Stomach (tissue), 9 donors: ENCODE data around the gene LRRC27. TPM values are rescaled to one million over a fixed set of nuclear protein-coding genes. Genes with fewer than 3 reads are reported as not detected.

ENCODE experiments used
- DNase-seq, 2 donors: peaks; one replicate each; pipeline versions ENCODE4 v3.0.0 to v3.0.0-alpha.2; 2013 to 2019
- H3K27ac ChIP-seq, 5 donors: fragments of 200-600 bp in 4 of 5; sonication (generic) in 4 of 5; one replicate each; pipeline ENCODE4 v1.5.1; 2013 to 2019; ENCODE audit warnings: mild to moderate bottlenecking in 1 of 5, moderate library complexity in 1 of 5
- H3K27me3 ChIP-seq, 3 donors: fragments of 200-600 bp; sonication (generic); one replicate each; pipeline ENCODE4 v1.5.1; 2017 to 2019; ENCODE audit warnings: mixed run types in 1 of 3
- H3K36me3 ChIP-seq, 4 donors: fragments of 200-600 bp; sonication (generic); 1 replicate in 3 of 4; 2 replicates in 1 of 4; pipeline ENCODE4 v1.5.1; 2016 to 2019
- H3K4me1 ChIP-seq, 4 donors: fragments of 200-600 bp; sonication (generic); one replicate each; pipeline ENCODE4 v1.5.1; 2016 to 2019
- H3K4me3 ChIP-seq, 4 donors: fragments of 200-600 bp; sonication (generic) in 3 of 4; one replicate each; pipeline ENCODE4 v1.5.1; 2016 to 2019; ENCODE audit warnings: mild to moderate bottlenecking in 1 of 4
- H3K9me3 ChIP-seq, 4 donors: fragments of 200-600 bp; sonication (generic); one replicate each; pipeline ENCODE4 v1.5.1; 2016 to 2019
- EP300 ChIP-seq: sonication (generic); formaldehyde crosslinking; IDR thresholded peaks from one replicate; pipeline ENCODE4 v1.6.1; 2017; ENCODE audit warnings: antibody characterized with exemption
- POLR2A ChIP-seq, 4 donors: fragments of 450-650 bp; IDR thresholded peaks; one replicate each; pipeline ENCODE4 v1.6.1; 2016; ENCODE audit warnings: antibody characterized with exemption in 4 of 4, control low read depth in 2 of 4, mild to moderate bottlenecking in 1 of 4, moderate library complexity in 1 of 4
- POLR2AphosphoS5 ChIP-seq, 3 donors: sonication (generic); formaldehyde crosslinking; IDR thresholded peaks; one replicate each; pipeline ENCODE4 v1.6.1; 2016; ENCODE audit warnings: antibody characterized with exemption in 3 of 3
- WGBS, 5 donors: extraction: QIAGEN DNeasy Blood & Tissue Kit in 3 of 5; methylation state at CpG; one replicate each; pipeline versions ENCODE4 v1.1.5 to v1.1.7; 2013 to 2018; 5-methylcytosine and 5-hydroxymethylcytosine counted together
- intact Hi-C: fragments of 100-400 bp; cut with DNase I; formaldehyde crosslinking; loops from one replicate; pipeline ENCODE4 v1.15.1; 2023; ENCODE audit warnings: low total_unique reads
- polyA plus RNA-seq, 3 donors: library from polyadenylated mRNA; stranded (reverse); fragments of 200-250 nt; gene quantifications; one replicate each; pipeline ENCODE4 v1.2.3, GENCODE V29; 2013
- total RNA-seq, 5 donors: library from RNA; depleted of rRNA; stranded (reverse); fragments of >200 nt; gene quantifications; one replicate each; pipeline versions ENCODE4 v1.1.0 to v1.2.3, GENCODE V29; 2014 to 2016
- TF ChIP-seq, protein P1 (sequence below), 7 experiments: fragments of 450-650 bp in 4 of 7; fragments of 200-600 bp in 3 of 7; sonication (generic) in 3 of 7; IDR thresholded peaks; one replicate each; pipeline ENCODE4 v1.5.1; 2016 to 2019; ENCODE audit warnings: antibody characterized with exemption in 7 of 7, control low read depth in 2 of 7, mild to moderate bottlenecking in 1 of 7
- donor health status: healthy with polysubstance abuse.
- donor health status: Bipolar disorder and iron deficiency.
- donor health status: healthy.

Gene LRRC27
- total and polyA plus RNA-seq, 8 donors: 4.2 to 31.3 (median 11.1) TPM

DNA sequence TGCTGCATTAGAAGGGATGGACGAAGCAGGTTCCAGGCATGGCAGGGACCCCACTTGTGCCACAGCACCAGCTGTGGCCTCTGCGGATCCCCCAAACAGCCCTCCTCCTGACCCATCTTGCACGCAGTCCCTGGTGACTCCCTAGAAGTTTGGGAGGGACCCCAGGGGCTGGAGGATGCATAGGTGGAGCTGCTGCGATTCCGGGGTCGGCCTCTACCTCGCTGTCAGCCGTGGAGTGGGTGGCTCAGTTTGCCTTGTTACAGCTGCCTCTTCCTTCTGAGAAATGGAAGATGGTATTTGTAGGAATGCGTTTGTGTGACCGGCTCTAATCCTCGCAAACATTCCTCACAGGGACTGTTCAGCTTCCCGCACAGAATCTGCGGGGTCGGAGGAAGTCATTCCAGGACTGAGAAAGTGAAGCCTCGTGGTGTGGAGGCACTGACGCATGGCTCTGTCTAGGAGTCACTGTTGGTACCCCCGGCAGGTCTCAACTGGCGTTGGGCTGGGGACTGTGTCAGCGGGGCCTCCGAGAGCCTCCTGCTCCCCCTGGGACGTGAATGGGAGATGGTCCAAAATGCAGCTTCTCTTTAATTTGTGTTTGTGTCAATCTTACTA lies 82.5 kb downstream of the LRRC27 start:
- Histone ChIP-seq H3K4me1 (peaks cover 77 to 99% (median 88%) of the 10 kb centered on the region in 4 donors), H3K27ac (peak overlapping the region in 3 of 5 donors; percentile 89 to 95 (median 94)), H3K4me3 (no peak overlapping the region), H3K36me3 (peaks cover 0 to 31% (median 6%) of the 10 kb centered on the region in 4 donors), H3K27me3 (no peaks in the 10 kb centered on the region), H3K9me3 (no peaks in the 10 kb centered on the region)
- no peak for DNase-seq
- intact Hi-C loops: no loop called here
- TF ChIP-seq POLR2A (IDR thresholded peaks at IDR 0.05) (no peak), POLR2AphosphoS5 (IDR thresholded peaks at IDR 0.05) (peak in 1 of 3 donors; percentile 7)
- 88 to 92% (median 90%) methylated on average over 15 to 21 of the region's 21 CpGs for WGBS, 5 donors

DNA sequence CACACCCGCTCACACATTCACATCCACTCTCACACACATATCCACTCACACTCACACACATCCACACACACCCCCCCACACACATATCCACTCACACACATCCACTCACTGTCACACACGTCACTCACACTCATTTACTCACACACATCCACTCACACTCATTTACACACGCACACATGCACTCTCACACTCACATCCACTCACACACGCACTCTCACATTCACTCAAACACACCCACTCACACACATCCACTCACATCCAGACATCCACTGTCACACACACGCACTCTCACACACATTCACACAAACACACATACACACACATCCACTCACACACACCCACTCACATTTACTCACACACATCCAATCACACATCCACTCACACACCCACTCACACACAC lies 83.3 kb downstream of the LRRC27 start:
- H3K27ac ChIP-seq: peak overlapping the region in 2 of 5 donors; percentile 94 to 95
- 94 to 96% (median 94%) methylated on average over 5 of the region's 5 CpGs for WGBS, 5 donors
- peaks cover 0 to 31% (median 6%) of the 10 kb centered on the region in 4 donors for H3K36me3 ChIP-seq
- H3K4me1 ChIP-seq: peaks cover 77 to 99% (median 88%) of the 10 kb centered on the region in 4 donors
- H3K9me3 ChIP-seq: no peaks in the 10 kb centered on the region
- no peak for DNase-seq
- H3K4me3 ChIP-seq: no peak overlapping the region
- H3K27me3 ChIP-seq: no peaks in the 10 kb centered on the region
- intact Hi-C loops: no loop called here
- TF ChIP-seq POLR2AphosphoS5 (IDR thresholded peaks at IDR 0.05) (no peak), POLR2A (IDR thresholded peaks at IDR 0.05) (no peak), EP300 (no peak)
- TF ChIP-seq, protein P1, sequence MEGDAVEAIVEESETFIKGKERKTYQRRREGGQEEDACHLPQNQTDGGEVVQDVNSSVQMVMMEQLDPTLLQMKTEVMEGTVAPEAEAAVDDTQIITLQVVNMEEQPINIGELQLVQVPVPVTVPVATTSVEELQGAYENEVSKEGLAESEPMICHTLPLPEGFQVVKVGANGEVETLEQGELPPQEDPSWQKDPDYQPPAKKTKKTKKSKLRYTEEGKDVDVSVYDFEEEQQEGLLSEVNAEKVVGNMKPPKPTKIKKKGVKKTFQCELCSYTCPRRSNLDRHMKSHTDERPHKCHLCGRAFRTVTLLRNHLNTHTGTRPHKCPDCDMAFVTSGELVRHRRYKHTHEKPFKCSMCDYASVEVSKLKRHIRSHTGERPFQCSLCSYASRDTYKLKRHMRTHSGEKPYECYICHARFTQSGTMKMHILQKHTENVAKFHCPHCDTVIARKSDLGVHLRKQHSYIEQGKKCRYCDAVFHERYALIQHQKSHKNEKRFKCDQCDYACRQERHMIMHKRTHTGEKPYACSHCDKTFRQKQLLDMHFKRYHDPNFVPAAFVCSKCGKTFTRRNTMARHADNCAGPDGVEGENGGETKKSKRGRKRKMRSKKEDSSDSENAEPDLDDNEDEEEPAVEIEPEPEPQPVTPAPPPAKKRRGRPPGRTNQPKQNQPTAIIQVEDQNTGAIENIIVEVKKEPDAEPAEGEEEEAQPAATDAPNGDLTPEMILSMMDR (IDR thresholded peaks at IDR 0.05): no peak

DNA sequence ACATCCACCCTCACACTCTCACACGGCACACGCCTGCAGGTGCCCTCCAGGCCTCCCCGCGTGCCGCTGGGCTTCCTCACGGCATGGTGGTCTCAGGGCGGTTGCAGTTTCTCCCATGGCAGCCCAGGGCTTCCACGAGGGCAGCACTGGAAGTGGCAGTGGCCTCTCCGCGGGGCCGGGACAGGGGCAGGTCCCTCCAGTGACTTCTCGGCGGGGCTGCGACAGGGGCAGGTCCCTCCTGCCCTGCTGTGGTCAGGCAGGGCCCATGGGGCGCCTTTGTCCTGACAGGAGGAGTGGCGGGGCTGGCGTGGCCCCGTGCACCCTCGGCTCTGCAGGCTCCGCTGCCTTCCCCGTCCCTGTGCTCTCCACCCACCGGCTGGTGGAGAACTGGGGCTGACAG lies 84.0 kb downstream of the LRRC27 start:
- peaks cover 0 to 31% (median 6%) of the 10 kb centered on the region in 4 donors for H3K36me3 ChIP-seq
- no peaks in the 10 kb centered on the region for H3K27me3 ChIP-seq
- H3K4me1 ChIP-seq: peaks cover 77 to 99% (median 88%) of the 10 kb centered on the region in 4 donors
- 83 to 92% (median 86%) methylated on average over 17 to 22 of the region's 22 CpGs for WGBS, 5 donors
- intact Hi-C loops: no loop called here
- peak overlapping the region in 4 of 5 donors; percentile 95 to 97 (median 96) for H3K27ac ChIP-seq
- DNase-seq: no peak
- no peak overlapping the region for H3K4me3 ChIP-seq
- no peaks in the 10 kb centered on the region for H3K9me3 ChIP-seq
- TF ChIP-seq POLR2AphosphoS5 (IDR thresholded peaks at IDR 0.05) (no peak), POLR2A (IDR thresholded peaks at IDR 0.05) (no peak), EP300 (no peak)
- TF ChIP-seq, protein P1 (IDR thresholded peaks at IDR 0.05): no peak

DNA sequence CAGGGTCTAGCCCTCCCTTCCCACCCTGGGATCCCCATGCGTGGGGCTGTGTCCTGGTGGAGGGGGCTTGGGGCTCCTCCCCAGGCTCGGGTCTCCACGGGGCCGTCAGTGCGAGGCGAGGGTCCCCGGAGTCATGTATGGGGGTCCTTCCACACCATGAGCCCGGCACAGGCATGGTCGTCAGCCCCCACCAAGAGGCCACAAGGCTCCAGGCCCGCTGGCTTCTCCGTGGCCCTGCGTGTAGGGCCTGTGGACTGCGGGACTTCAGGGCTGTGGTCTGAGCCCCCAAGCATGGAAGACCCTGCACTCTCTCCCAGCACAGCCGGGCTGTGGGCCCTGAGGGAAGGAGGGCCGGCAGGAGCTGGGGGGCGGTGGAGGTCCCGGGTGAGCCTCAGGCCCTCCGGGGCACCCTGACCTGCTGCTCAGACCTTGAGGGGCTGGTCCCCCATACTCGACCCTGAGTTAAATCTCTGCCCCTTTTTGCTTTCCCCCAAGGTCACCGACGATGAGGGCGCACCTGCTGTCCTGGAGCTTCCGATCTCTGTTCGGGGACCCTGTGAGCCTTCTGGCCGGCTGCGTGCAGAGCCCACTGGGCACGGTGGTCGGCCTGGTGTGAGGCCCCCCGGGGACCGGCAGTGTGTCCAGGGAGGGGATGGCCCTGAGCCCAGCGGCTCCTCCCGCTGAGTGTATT lies 84.7 kb downstream of the LRRC27 start:
- intact Hi-C loops: no loop called here
- no peak overlapping the region for H3K4me3 ChIP-seq
- no peak for TF ChIP-seq POLR2A (IDR thresholded peaks at IDR 0.05)
- TF ChIP-seq, protein P1 (IDR thresholded peaks at IDR 0.05): no peak
- no peak for TF ChIP-seq POLR2AphosphoS5 (IDR thresholded peaks at IDR 0.05)
- TF ChIP-seq EP300: no peak
- H3K9me3 ChIP-seq: no peaks in the 10 kb centered on the region
- H3K36me3 ChIP-seq: peaks cover 0 to 31% (median 6%) of the 10 kb centered on the region in 4 donors
- no peaks in the 10 kb centered on the region for H3K27me3 ChIP-seq
- peak overlapping the region in 4 of 5 donors; percentile 95 to 97 (median 96) for H3K27ac ChIP-seq
- H3K4me1 ChIP-seq: peaks cover 77 to 99% (median 88%) of the 10 kb centered on the region in 4 donors
- 73 to 92% (median 89%) methylated on average over 5 to 32 of the region's 32 CpGs for WGBS, 5 donors
- DNase-seq: no peak
